HG02610 (cell line): ENCODE data around the gene MAT2B.

Experiments used
- ATAC-seq: cut with Tn5 transposase; IDR thresholded peaks from one replicate; pipeline ENCODE4 v1.9.1; 2021; ENCODE audit warnings: mild to moderate bottlenecking, moderate library complexity; ENCODE audit not compliant: unreplicated experiment

Gene MAT2B

GRCh38 chr5:163505368-163506094, at the start of gene MAT2B:
Gene MAT2B, plus strand, starts transcription at chr5:163505619. Its CDS starts 68 bp downstream, at chr5:163505687.
- peak; percentile 89 for ATAC-seq

DNA sequence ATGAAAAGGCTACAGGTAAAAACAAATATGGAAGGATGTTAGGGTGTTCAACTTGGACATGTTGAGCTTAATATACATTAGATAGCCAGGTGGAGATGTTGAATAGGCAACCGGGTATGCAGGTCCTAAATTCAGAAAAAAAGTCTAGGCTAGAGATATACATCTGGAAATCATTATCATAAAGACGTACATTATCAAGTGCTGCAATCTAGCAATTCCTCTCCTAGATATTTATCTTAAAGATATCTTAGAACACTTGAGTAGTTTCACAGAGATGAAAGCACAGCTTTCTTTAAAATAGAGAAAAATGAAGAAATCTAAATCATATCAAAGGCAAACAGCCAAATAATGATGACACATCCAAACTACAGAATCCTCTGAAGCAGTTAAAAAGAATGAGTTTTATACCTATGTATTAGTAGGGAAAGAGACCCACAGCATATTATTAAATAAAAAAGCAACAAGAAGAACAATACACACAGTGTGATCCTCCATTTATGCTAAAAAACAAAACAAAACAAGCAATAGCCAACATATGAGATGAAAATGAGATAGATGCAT, 49.3 kb upstream of the MAT2B start:
- ATAC-seq = no peak

DNA sequence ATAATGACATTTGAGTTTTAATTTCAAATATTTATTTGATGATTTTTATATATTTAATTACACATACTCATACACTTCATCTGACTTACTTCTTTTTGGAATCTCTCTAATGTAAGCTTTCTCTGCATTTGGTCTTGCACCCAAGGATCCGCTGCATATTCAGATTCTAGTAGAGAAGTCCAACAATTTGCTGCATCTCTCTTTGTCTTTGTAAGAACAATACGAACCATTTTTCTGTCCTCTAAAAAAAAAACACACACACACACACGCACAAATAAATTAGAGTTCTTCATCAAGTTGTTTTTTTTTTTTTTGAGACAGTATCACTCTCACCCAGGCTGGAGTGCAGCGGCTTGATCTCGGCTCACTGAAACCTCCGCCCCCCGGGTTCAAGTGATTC, 48.6 kb upstream of the MAT2B start:
- ATAC-seq = no peak

GRCh38 chr5:163458778-163459385, 46.5 kb upstream of the MAT2B start:
- no peak for ATAC-seq

DNA sequence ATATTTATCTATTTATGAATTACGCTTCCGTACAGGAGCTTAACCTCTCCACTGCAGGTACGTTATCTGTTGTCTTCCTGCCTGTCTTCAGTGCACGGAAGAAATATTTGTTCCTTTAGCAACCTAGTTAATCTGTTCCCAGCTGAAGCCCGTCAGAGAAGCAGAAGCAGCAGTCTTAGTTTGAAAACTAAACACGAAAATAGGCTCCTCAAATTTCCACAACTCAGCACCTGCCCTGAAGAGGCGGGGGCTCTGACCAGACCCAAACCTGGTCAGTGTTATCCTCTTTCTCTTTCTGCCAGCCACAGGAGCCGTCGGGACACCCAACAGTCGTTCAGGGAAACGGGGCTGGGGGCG, 46.0 kb upstream of the MAT2B start:
- peak; percentile 1 for ATAC-seq

GRCh38 chr5:163459819-163460561, 45.4 kb upstream of the MAT2B start, which contains the start of gene NUDCD2:
Gene NUDCD2, minus strand, starts transcription at chr5:163460102. Its CDS starts 52 bp downstream, at chr5:163460050.
- peak; percentile 84 for ATAC-seq

GRCh38 chr5:163460562-163461171, 44.8 kb upstream of the MAT2B start, which contains the start of gene HMMR:
Gene HMMR, plus strand, starts transcription at chr5:163460632. Its CDS starts 61 bp downstream, at chr5:163460693.
- ATAC-seq = no peak

DNA sequence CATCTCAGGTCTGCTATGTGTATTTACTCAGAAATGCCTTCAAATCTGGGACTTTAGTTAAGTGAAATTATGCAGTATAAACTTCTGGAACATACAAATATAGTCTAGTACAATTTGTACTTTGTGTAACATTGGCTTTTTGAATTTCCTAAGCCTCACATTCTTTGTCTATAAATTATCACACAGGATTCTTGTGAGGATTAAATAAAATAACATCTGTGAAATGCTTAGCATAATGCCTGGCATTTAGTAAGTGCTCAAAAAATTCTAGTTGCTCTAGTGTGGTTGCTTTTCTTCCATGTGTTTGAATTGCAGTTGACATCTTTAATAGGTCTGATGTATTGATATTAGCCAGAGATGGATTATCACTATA, 42.4 kb upstream of the MAT2B start:
- ATAC-seq = no peak

DNA sequence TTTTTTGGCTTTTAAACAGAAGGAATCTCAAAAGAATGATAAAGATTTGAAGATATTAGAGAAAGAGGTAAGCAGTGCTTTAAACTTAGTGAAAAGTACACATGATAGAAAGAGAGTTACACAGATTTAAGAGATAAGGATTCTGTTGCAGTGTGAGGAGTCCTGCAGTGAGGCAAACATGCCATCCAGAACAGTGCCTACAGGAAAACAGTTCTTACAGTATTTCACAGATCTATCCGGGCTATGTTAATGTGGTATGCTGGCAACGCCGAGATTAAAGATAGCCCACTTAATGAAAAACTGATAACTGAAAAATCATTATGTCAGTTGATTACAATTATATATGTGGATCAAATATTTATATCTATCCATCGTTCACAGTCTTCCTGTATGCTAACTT, 37.7 kb upstream of the MAT2B start:
- ATAC-seq = no peak

GRCh38 chr5:163473635-163474243, 31.7 kb upstream of the MAT2B start:
- peak; percentile 78 for ATAC-seq

DNA sequence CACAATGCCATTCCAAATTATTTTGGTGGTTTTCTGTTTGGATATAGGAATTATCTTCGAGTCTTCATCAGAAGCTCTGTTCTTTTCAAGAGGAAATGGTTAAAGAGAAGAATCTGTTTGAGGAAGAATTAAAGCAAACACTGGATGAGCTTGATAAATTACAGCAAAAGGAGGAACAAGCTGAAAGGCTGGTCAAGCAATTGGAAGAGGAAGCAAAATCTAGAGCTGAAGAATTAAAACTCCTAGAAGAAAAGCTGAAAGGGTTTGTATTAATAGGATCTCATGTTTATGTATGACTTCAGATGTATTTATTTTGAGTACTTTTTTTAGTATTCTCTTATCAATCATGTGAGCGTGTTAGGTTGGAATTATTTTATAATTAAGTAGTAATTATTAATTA, 30.0 kb upstream of the MAT2B start:
- ATAC-seq = no peak

GRCh38 chr5:163478126-163478981, 27.1 kb upstream of the MAT2B start:
- no peak for ATAC-seq

- ATAC-seq = no peak
Observed at GRCh38 chr5:163478982-163479271, 26.5 kb upstream of the MAT2B start.

- ATAC-seq = no peak
Observed at GRCh38 chr5:163489055-163489744, 16.2 kb upstream of the MAT2B start.

DNA sequence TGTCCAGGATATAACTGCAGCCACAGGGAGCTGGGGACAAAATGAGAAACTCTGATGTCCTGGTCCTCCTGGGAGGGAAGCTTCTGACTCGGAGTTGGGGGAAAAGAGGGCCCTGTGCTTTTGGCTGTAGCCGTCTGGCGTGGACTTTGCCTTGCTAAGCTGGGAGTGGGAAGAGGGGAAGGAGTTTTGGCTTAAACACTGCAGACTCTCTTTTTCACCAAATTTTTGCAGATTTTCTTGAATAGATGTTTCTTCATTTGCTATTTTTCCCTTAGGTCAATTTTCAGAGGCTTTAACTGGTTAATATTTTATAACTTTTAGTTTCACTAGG, 15.7 kb upstream of the MAT2B start:
- ATAC-seq = no peak

GRCh38 chr5:163496286-163496685, 9.1 kb upstream of the MAT2B start:
- ATAC-seq = no peak

DNA sequence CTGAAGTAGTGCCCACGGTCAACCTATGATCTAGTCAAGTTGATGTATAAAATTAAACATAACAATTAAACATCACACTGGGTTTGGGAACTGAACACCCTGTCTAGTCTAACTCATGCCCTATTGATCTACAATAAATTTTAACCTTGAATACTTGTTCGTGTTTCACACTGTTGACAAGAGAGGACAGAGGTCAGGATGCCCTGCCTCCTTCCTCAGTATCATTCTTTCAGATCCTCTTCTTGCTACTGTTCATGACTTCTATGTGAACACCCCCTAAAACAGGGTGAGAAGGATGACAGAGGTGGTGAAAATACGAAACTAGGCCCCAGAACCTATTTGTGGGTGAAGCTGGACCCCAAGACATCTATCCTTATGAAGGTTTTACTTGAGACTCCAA, 8.1 kb upstream of the MAT2B start:
- ATAC-seq = no peak

DNA sequence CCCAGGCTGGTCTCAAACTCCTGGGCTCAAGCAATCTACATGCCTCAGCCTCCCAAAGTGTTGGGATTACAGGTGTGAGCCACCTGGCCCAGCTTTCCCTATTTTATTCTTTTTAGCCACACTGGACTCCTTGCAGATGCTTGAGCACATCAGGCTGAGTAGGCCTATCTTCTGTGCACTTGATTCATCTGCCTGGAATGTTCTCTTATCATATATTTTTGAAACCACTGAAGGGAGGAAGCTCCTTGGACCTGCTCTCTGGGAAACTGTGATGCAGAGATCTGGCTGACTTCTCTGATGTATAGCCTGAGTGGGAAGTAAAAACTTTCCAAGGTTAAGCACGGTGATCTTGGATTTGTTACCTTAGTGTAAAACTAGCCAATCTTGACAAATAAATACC, 6.5 kb upstream of the MAT2B start:
- ATAC-seq = no peak

DNA sequence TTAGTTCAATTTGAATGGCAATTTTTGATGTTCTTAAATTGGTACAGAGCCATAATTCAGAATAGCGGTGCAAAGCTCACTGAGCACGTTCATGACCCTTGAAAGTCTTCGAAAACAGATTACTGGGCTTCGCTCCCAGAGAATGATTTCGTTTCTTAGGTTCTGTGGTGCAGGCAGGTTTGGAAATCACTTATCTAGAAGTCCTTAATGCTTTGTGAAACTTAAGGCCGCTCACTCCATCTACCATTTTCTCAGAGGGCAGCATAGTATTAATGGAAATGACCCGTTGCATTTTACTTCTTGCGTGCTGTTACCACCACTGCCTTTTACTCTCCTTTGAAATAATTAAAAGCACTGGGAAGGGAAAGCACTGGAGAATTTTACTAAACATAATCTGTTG, 2.9 kb upstream of the MAT2B start:
- ATAC-seq = no peak
